ENCODE measurements around the gene PDCD2.

The PDCD2 gene

GRCh38 chr6:170596426-170596825 is 12.0 kb upstream of the PDCD2 start:
- no peak for ATAC-seq
- TF ChIP-seq BACH2 (CRISPR knock-in tag; IDR thresholded peaks at IDR 0.05; ENCODE audit: borderline replicate concordance) (no peak), GLIS3 (CRISPR knock-in tag; IDR thresholded peaks at IDR 0.05) (no peak), PATZ1 (CRISPR knock-in tag; IDR thresholded peaks at IDR 0.05; ENCODE audit: borderline replicate concordance) (no peak), ISL1 (CRISPR knock-in tag; IDR thresholded peaks at IDR 0.05) (no peak), RARB (CRISPR knock-in tag; IDR thresholded peaks at IDR 0.05) (no peak), CSRNP3 (CRISPR knock-in tag; IDR thresholded peaks at IDR 0.05) (no peak), POU6F1 (CRISPR knock-in tag; IDR thresholded peaks at IDR 0.05; ENCODE audit: borderline replicate concordance, low read depth) (no peak), CSDC2 (CRISPR knock-in tag; IDR thresholded peaks at IDR 0.05) (no peak), PPARA (CRISPR knock-in tag; IDR thresholded peaks at IDR 0.05; ENCODE audit: borderline replicate concordance) (no peak), ZNF8 (CRISPR knock-in tag; IDR thresholded peaks at IDR 0.05) (no peak)

- ATAC-seq, result no peak
- TF ChIP-seq CSRNP3 (CRISPR knock-in tag; IDR thresholded peaks at IDR 0.05) (no peak), ZNF70 (CRISPR knock-in tag; IDR thresholded peaks at IDR 0.05) (no peak), TSHZ2 (CRISPR knock-in tag; IDR thresholded peaks at IDR 0.05) (no peak), GLIS3 (CRISPR knock-in tag; IDR thresholded peaks at IDR 0.05) (no peak), ARNTL (CRISPR knock-in tag; IDR thresholded peaks at IDR 0.05; ENCODE audit: borderline replicate concordance, low read depth) (no peak), CSDC2 (CRISPR knock-in tag; IDR thresholded peaks at IDR 0.05) (no peak), ZNF8 (CRISPR knock-in tag; IDR thresholded peaks at IDR 0.05) (no peak), OSR1 (CRISPR knock-in tag; IDR thresholded peaks at IDR 0.05) (no peak), ESRRG (CRISPR knock-in tag; IDR thresholded peaks at IDR 0.05) (no peak), PPARA (CRISPR knock-in tag; IDR thresholded peaks at IDR 0.05; ENCODE audit: borderline replicate concordance) (no peak), CREB5 (CRISPR knock-in tag; IDR thresholded peaks at IDR 0.05; ENCODE audit: low read depth) (no peak), SNAI2 (CRISPR knock-in tag; IDR thresholded peaks at IDR 0.05) (no peak), ZC3H10 (CRISPR knock-in tag; IDR thresholded peaks at IDR 0.05) (no peak), ISL1 (CRISPR knock-in tag; IDR thresholded peaks at IDR 0.05) (no peak), TOX (CRISPR knock-in tag; IDR thresholded peaks at IDR 0.05; ENCODE audit: borderline replicate concordance) (no peak), BACH2 (CRISPR knock-in tag; IDR thresholded peaks at IDR 0.05; ENCODE audit: borderline replicate concordance) (no peak), POU6F1 (CRISPR knock-in tag; IDR thresholded peaks at IDR 0.05; ENCODE audit: borderline replicate concordance, low read depth) (no peak)
Measured at GRCh38 chr6:170590725-170591124, 6.3 kb upstream of the PDCD2 start.
